OCI-LY7 (cell line): Measurements from ENCODE around the gene ENKD1.

ENCODE experiments used
- CTCF ChIP-seq: fragments of 200-600 bp; sonication (generic); conservative IDR thresholded peaks from 2 replicates; pipeline ENCODE4 v1.5.1; 2014; ENCODE audit warnings: mild to moderate bottlenecking, antibody characterized with exemption, low read length, moderate library complexity, mixed read lengths
- EZH2phosphoT487 ChIP-seq: fragments of 200-600 bp; sonication (generic); IDR thresholded peaks from 2 replicates; pipeline ENCODE4 v1.6.1; 2018; ENCODE audit warnings: low read depth, borderline replicate concordance, mild to moderate bottlenecking, mixed run types, antibody characterized with exemption, low read length, moderate library complexity, mixed read lengths

DNA sequence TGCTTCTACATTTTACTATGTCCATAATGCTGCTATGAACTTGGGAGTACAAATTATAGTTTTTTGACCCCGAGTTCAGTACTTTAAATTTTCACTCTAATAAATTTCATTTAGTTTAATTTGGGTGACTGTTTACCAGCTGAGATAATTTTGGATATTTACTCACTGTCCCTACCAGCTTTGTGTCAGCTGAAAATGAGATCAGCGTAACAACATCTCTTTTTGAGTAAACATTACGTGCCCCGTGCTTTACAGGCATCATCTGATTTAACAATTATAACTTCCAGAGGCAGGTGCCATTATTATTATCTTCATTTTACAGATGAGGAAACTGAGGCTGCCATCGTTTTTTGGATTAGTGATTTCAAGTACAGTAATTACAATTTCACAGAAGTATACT is 37.6 kb upstream of the ENKD1 start:
- TF ChIP-seq CTCF, result no peak
- no peak for TF ChIP-seq EZH2phosphoT487
